AG04450 (cell line): ENCODE results near the gene DPP6. TPM values are rescaled to one million over a fixed set of nuclear protein-coding genes. Genes with fewer than 3 reads are reported as not detected.

Experiments used
- CTCF ChIA-PET: fragments of 300-600, 350-600 bp; formaldehyde crosslinking; extraction: SDS; loops from one replicate; lab custom pipeline; 2022; ENCODE audit warnings: antibody characterized with exemption, inconsistent platforms; lab: Charles Lee
- POLR2A ChIA-PET: fragments of 350-600 bp; formaldehyde crosslinking; extraction: SDS; loops from one replicate; lab custom pipeline; 2021; ENCODE audit warnings: antibody characterized with exemption, inconsistent platforms; lab: Yijun Ruan, JAX
- DNase-seq: peaks from one replicate; pipeline ENCODE4 v3.0.0-alpha.2; 2011; ENCODE audit warnings: low read depth, low spot score
- H3K27ac ChIP-seq: one replicate; pipeline ENCODE4 v1.5.1; 2012; ENCODE audit warnings: low read depth, low read length, control low read depth
- H3K27me3 ChIP-seq: one replicate; pipeline ENCODE4 v1.6.0; 2012; ENCODE audit warnings: low read length; ENCODE audit not compliant: control insufficient read depth, insufficient read depth
- H3K4me3 ChIP-seq: 2 replicates; pipeline ENCODE4 v1.5.1; 2011; ENCODE audit warnings: mild to moderate bottlenecking, low read depth, low read length, control low read depth
- H3K9me3 ChIP-seq: 2 replicates; pipeline ENCODE4 v1.5.1; 2012; ENCODE audit warnings: low read length; ENCODE audit not compliant: control insufficient read depth, insufficient read depth
- CTCF ChIP-seq: IDR thresholded peaks from 2 replicates; pipeline ENCODE4 v1.5.1; 2011; ENCODE audit warnings: low read depth, low read length, control low read depth, inconsistent platforms
- polyA plus RNA-seq: library from polyadenylated mRNA; depleted of rRNA; stranded (reverse); fragments of >200 nt; gene quantifications from 2 replicates; pipeline ENCODE4 v1.2.3, GENCODE V29; 2011

DPP6 gene
- polyA plus RNA-seq, 1 experiment = not detected

GRCh38 chr7:154865984-154866685 lies 813.9 kb downstream of the DPP6 start:
- ChIA-PET POLR2A (no interaction called here), CTCF (no interaction called here)
- H3K27ac ChIP-seq = no peak overlapping the region
- H3K9me3 ChIP-seq = peaks cover 61% of the 10 kb centered on the region
- no peak overlapping the region for H3K4me3 ChIP-seq
- DNase-seq = no peak
- H3K27me3 ChIP-seq = no peaks in the 10 kb centered on the region
- no peak for TF ChIP-seq CTCF

- no peak overlapping the region for H3K27ac ChIP-seq
- no peaks in the 10 kb centered on the region for H3K27me3 ChIP-seq
- ChIA-PET CTCF (no interaction called here), POLR2A (no interaction called here)
- H3K4me3 ChIP-seq = no peak overlapping the region
- DNase-seq = no peak
- H3K9me3 ChIP-seq = peaks cover 63% of the 10 kb centered on the region
- no peak for TF ChIP-seq CTCF
These were observed 814.9 kb downstream of the DPP6 start for GRCh38 chr7:154867068-154867467.

GRCh38 chr7:154868921-154869320 lies 816.7 kb downstream of the DPP6 start:
- no peak overlapping the region for H3K4me3 ChIP-seq
- H3K27me3 ChIP-seq = no peaks in the 10 kb centered on the region
- TF ChIP-seq CTCF = no peak
- no peak for DNase-seq
- H3K27ac ChIP-seq = no peak overlapping the region
- ChIA-PET POLR2A (no interaction called here), CTCF (no interaction called here)
- peaks cover 65% of the 10 kb centered on the region for H3K9me3 ChIP-seq

- no peak overlapping the region for H3K4me3 ChIP-seq
- DNase-seq = no peak
- H3K27ac ChIP-seq = no peak overlapping the region
- H3K27me3 ChIP-seq = no peaks in the 10 kb centered on the region
- POLR2A ChIA-PET = no interaction called here
- CTCF ChIA-PET = no interaction called here
- TF ChIP-seq CTCF = no peak
- H3K9me3 ChIP-seq = peaks cover 65% of the 10 kb centered on the region
These were observed 817.2 kb downstream of the DPP6 start for GRCh38 chr7:154869436-154869835.

- POLR2A ChIA-PET = no interaction called here
- CTCF ChIA-PET = no interaction called here
- no peak for DNase-seq
- Histone ChIP-seq H3K9me3 (peaks cover 77% of the 10 kb centered on the region), H3K4me3 (no peak overlapping the region), H3K27ac (no peak overlapping the region), H3K27me3 (no peaks in the 10 kb centered on the region)
- TF ChIP-seq CTCF = no peak
These were observed 819.3 kb downstream of the DPP6 start for GRCh38 chr7:154871507-154871906.
